NCI-H1417 (cell line): ENCODE measurements around the gene RALB.

ENCODE experiments used
- DNase-seq, 3 experiments: peaks; one replicate each; lab custom pipeline; 2025; lab: John Stamatoyannopoulos, UW

The RALB gene

GRCh38 chr2:120338015-120338414, 85.4 kb downstream of the RALB start:
- no peak for DNase-seq

GRCh38 chr2:120341977-120342376, 89.3 kb downstream of the RALB start:
- no peak for DNase-seq

DNA sequence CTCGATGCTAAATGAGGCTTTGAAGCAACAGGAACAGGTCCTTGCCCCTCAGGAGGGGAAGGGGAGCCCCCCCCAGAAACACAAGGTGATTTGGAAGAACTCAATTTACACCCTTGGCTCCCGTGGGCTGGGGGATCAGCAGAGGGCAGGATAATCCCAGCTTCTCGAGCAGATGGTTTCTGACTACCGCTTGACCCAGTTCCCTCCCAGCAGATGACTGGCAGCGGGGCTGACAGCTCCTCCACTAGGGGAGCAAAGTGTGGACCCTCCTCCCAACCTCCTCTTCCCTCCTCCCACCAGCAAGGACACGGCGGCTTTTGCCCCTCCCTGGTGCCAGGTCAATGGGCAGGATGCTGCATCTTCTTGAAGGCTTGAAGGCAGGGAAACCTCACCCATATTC, 89.8 kb downstream of the RALB start:
- DNase-seq: no peak

DNA sequence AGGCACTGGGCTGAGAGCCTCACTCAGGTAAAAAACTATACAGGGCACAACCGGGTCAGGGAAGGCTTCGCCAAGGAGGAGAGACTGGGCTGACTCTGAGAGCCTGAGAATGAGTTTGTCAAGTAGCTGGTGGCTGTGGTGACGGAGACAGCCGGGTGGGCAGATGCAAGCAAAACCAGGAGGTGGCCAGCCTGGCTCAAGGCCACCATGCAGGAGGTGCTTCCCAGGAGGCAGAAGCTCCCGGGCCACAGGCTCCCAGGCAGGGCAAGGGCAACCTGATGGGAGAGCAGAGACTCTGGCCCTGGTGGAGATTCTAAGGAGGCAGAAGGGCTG, 90.4 kb downstream of the RALB start:
- no peak for DNase-seq

DNA sequence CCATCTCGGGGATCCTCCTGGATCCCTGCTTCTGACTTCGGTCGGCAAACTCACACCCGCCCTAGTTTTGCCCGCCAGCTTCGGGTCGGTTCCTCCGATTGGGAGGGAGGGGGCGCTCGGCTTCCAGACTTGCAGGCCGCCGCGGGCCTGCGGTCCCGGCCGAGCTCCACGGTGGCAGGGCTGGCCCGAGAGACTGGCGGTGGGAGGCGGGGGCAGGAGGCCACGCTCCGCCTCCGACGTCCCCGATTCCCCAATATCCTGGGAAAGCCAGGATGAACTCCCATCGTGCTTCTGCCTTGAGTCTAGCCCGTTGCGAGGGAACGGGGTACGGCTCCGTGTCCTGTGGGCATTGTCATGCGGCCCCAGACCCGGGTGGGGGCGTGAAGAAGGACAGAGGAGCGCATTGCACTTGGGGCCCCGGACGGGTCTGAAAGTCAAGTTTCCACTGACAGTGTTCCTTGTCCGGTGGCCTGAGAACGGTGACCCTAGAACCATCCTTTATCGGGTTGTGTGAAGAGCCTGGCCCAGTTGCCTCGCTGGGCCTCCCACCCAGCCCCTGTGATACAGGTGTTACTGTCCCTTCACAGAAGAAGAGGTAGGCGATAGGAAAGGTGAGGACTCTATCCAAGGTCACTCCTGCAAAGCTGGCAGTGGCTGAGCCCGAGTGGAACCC, 90.9 kb downstream of the RALB start:
- DNase-seq: peak; percentile 55 to 82 (median 78)
